HG02970 (cell line): ENCODE measurements around the gene DBT.
"Not testable (repeated sequence)": the region's sequence is repeated elsewhere in the genome, so short reads cannot be mapped to it uniquely, and the experiment has no call there.

Source experiments
- ATAC-seq: cut with Tn5 transposase; IDR thresholded peaks from one replicate; pipeline ENCODE4 v1.9.1; 2021; ENCODE audit warnings: mild to moderate bottlenecking, moderate library complexity, moderate number of reproducible peaks; ENCODE audit not compliant: unreplicated experiment, low FRiP score

The DBT gene

DNA sequence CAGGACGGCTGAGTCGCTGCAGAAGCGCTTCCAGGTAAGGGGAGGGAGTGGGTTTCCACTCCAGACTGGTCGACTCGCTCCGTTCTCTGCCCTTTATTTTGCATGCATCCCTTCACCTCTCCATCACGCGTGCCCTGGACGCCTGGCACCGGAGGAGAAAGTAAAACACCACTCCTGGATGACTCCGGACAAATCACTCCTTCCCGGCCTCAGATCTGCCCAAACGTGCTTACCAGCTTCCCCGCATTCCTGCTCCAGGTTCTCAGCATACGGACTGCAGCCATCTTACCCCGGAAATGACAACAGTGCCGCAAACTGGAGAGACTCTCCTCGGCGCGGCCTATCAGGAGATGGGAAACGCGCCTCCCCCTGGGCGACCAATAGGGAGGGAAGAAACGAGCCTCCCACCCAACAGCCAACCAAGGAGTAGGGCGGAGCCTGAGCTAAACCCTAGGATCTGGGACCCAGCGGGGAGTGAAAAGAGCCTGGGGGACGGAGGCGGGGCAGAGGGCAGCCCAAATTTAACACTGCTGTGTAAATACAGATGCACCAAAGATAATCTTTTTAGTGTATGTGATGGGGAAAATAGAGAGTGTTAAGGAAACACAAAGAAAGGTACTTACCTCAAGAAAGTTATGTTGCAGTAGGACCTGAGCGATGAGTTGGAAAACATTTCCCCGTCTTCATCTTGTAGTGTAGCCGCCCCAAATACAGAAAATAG is at the start of gene DBT:
Gene DBT, minus strand, starts transcription at position 298 of the 721 bp plus-strand sequence. Its CDS starts 14 bp downstream, at position 284.
- ATAC-seq: peak; percentile 100

DNA sequence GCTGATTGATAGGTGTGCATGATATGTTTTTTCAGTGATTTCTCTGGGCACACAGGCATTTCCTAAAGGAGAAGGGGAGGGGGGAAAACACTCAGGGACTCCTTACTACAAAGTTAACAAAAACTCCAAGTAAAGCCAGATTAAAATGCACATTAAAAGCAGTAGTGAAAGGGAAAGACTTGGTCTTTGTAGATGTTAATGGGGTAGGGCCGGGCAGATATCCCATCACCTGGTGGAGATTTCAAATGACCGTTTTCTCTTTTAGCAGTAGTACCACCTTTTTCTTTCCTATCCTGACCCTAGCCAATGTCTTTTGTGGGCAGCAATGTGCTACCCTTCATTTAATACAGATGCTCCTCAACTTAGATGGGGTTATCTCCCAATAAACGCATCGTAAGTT is 48.9 kb upstream of the DBT start:
- no peak for ATAC-seq

DNA sequence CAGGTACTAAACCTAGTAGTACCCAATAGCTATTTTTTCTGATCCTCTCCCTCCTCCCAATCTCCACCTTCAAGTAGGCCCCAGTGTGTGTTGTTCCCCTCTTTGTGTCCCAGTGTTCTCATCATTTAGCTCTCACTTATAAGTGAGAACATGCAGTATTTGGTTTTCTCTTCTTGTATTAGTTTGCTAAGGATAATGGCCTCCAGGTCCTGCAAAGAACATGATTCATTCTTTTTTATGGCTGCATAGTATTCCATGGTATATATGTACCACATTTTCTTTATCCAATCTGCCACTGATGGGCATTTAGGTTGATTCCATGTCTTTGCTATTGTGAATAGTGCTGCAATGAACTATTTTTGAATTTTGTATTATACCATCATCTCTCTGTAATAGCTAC is 47.4 kb upstream of the DBT start:
- ATAC-seq: not testable (repeated sequence)

DNA sequence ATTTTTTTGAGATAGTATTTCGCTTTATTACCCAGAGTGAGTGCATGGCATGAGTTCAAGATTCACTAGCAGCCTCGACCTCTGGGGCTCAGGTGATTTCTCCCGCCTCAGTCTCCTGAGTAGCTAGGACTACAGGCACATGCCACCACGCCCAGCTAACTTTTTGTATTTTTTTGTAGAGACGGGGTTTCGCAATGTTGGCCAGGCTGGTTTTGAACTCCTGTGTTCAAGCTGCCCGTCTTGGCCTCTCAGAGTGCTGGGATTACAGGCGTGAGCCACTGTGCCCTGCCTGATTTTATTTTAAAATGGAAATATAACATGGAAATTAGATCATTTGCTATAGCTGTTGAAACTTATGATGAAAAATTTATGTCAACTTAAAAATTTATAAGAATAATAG is 46.5 kb upstream of the DBT start:
- no peak for ATAC-seq

- no peak for ATAC-seq
Observed at GRCh38 chr1:100292711-100293110, 43.1 kb upstream of the DBT start.

DNA sequence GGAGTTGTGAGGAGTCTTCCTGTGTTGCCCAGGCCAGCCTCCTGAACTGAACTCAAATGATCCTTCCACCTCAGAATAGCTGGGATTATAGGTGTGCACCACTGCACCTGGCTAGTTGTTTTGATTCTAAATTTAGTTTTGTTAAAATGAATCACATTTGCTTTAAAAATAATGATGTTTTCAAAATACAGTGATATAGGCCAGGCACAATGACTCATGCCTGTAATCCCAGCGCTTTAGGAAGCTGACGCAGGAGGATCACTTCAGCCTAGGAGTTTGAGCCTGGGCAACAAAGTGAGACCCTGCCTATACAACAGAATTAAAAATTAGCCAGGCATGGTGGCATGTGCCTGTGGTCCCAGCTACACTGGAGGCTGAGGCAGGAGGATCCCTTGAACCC is 40.7 kb upstream of the DBT start:
- ATAC-seq: no peak

- no peak for ATAC-seq
Observed at GRCh38 chr1:100287162-100287561, 37.5 kb upstream of the DBT start.

DNA sequence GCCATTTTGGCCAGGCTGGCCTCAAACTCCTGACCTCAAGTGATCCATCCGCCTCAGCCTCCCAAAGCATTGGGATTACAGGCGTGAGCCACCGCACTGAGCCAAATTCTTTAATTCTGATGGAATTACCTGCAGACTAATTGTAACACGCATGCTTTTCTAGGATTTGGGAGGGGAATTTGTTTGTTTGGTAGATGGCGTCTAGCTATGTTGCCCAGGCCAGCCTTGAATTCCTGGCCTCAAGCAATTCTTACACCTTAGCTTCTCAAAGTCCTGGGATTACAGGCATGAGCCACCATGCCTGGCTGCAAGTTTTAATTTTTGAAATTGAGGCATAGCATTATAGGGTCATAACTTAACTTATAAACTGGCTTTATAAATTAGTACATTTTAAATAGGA is 35.0 kb upstream of the DBT start:
- ATAC-seq: no peak

GRCh38 chr1:100279954-100280682 is 30.5 kb upstream of the DBT start:
- ATAC-seq: no peak

DNA sequence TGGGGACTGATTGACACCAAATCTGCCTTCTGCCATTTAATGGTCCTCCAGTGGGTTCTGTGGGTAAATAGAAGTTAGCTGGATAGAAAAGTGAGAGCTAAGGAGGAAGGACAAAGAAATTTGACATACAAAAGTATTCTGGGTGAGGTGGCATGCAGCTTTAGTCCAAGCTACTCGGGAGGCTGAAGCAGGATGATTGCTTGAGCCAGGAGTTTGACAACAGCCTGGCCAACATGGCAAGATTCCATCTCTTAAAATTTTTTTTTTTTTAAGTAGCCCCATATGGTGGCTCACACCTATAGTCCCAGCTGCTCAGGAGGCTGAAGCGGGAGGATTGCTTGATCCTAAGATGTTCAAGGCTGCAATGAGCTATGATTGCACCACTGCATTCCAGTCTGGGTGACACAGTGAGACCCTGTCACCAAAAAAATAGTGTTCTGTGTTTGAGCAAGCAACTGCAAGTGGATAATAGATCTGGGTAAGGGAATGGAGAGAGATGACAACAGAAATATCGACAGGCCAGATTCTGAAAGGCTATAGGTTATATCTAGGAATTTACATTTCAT is 29.8 kb upstream of the DBT start:
- no peak for ATAC-seq

GRCh38 chr1:100277866-100278265 is 28.2 kb upstream of the DBT start:
- no peak for ATAC-seq

GRCh38 chr1:100268202-100268601 is 18.6 kb upstream of the DBT start:
- ATAC-seq: no peak

DNA sequence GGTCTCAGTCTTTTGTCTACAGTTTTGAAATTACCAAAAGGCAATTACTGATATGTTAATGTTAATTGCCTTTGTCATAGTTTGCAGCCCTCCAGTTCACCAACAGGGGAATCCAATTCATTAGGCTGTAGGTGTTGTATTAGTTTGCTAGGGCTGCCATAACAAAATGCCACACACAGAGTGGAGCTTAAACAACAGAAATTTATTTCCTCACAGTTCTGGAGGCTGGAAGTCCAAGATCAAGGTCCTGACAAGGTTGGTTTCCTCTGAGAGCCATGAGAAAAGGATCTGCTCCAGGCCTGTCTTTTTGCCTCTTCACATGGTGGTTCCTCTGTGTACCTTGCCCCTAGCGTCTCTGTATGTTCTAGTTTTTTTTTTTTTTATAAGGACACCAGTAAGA is 17.6 kb upstream of the DBT start:
- ATAC-seq: no peak

GRCh38 chr1:100266741-100267140 is 17.1 kb upstream of the DBT start:
- ATAC-seq: no peak

GRCh38 chr1:100265931-100266740 is 16.5 kb upstream of the DBT start, which contains the start of gene RTCA:
Gene RTCA, plus strand, starts transcription at chr1:100266216. Its CDS starts 160 bp downstream, at chr1:100266376.
- peak; percentile 99 for ATAC-seq

- ATAC-seq: peak; percentile 20
Observed at GRCh38 chr1:100265562-100265930, 15.9 kb upstream of the DBT start.

GRCh38 chr1:100264081-100264480 is 14.4 kb upstream of the DBT start:
- ATAC-seq: not testable (repeated sequence)

- no peak for ATAC-seq
Observed at GRCh38 chr1:100261686-100262085, 12.1 kb upstream of the DBT start.

DNA sequence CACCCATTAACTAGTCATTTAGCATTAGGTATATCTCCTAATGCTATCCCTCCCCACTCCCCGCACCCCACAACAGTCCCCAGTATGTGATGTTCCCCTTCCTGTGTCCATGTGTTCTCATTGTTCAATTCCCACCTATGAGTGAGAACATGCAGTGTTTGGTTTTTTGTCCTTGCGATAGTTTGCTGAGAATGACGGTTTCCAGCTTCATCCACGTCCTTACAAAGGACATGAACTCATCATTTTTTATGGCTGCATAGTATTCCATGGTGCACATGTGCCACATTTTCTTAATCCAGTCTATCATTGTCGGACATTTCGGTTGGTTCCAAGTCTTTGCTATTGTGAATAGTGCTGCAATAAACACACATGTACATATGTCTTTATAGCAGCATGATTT is 8.8 kb upstream of the DBT start:
- ATAC-seq: not testable (repeated sequence)

DNA sequence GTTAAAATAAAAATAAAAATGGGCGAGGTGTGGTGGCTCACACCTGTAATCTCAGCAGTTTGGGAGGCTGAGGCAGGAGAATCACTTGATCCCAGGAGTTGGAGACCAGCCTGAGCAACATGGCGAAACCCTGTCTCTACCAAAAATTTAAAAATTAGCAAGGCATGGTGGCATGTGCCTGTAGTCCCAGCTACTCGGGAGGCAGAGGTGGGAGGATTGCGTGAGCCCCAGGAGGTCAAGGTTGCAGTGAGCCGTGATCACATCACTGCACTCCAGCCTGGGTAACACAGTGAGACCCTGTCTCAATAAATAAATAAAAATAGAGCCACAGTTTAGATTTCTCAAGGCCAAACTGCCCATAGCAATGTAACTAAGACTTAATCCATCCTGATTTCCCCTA is 6.6 kb upstream of the DBT start:
- ATAC-seq: not testable (repeated sequence)

DNA sequence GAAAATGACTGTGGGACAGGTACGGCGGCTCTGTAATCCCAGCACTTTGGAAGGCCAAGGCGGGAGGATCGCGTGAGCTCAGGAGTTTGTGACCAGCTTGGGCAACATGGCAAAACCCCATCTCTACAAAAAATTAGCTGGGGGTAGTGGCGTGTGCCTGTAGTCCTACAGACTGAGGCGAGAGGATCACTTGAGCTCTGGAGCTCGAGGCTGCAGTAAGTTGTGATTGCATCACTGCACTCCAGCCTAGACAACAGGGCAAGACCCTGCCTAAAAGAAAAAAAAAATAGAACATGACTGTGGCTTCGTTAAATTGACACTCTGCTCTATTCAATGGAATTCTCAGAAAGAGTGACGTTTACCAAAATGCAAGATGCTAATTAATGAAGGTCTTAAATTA is 3.9 kb upstream of the DBT start:
- ATAC-seq: no peak
